ENCODE data around the gene KRTAP5-6. TPM values are rescaled to one million over a fixed set of nuclear protein-coding genes. Genes with fewer than 3 reads are reported as not detected.

Gene KRTAP5-6
- polyA plus RNA-seq, 1 of the 3 experiments (the other 2 are of a cell fraction), result not detected

GRCh38 chr11:1729692-1730011, 32.7 kb downstream of the KRTAP5-6 start:
- Histone ChIP-seq H3K4me3 (ENCODE audit: low read depth in 2 of 2, low read length in 1 of 2) (no peak overlapping the region), H3K4me2 (no peak overlapping the region), H2AFZ (ENCODE audit: low read depth) (no peak overlapping the region), H3K27ac (ENCODE audit: low read depth in 2 of 2, low read length in 1 of 2) (no peak overlapping the region), H3K27me3 (ENCODE audit: insufficient read depth) (peaks cover 8% of the 10 kb centered on the region; the same call in 1 of the 2 replicates), H3K4me1 (ENCODE audit: control insufficient read depth in 1 of 2, insufficient read depth in 2 of 2, low read depth in 1 of 2, low read length in 1 of 2) (peaks cover 0 to 36% of the 10 kb centered on the region in 2 experiments; a peak in 1 of 4 replicates), H3F3A (replicated peaks; ENCODE audit: insufficient read depth) (peaks cover 8% of the 10 kb centered on the region), H3K9me2 (no peaks in the 10 kb centered on the region), H4K20me1 (ENCODE audit: insufficient read depth) (no peaks in the 10 kb centered on the region), H3K9me3 (no peaks in the 10 kb centered on the region), H3K79me2 (ENCODE audit: insufficient read depth) (no peaks in the 10 kb centered on the region), H3K9ac (no peak overlapping the region), H3K36me3 (replicated peaks in 1 of 2; ENCODE audit: control insufficient read depth in 1 of 2, insufficient read depth in 2 of 2, low read length in 1 of 2) (no peaks in the 10 kb centered on the region)
- 50% methylated on average over 9 of the region's 9 CpGs for WGBS (ENCODE audit: low lambda C conversion rate)
- POLR2A ChIA-PET, result no interaction called here
- TF ChIP-seq, protein P1, sequence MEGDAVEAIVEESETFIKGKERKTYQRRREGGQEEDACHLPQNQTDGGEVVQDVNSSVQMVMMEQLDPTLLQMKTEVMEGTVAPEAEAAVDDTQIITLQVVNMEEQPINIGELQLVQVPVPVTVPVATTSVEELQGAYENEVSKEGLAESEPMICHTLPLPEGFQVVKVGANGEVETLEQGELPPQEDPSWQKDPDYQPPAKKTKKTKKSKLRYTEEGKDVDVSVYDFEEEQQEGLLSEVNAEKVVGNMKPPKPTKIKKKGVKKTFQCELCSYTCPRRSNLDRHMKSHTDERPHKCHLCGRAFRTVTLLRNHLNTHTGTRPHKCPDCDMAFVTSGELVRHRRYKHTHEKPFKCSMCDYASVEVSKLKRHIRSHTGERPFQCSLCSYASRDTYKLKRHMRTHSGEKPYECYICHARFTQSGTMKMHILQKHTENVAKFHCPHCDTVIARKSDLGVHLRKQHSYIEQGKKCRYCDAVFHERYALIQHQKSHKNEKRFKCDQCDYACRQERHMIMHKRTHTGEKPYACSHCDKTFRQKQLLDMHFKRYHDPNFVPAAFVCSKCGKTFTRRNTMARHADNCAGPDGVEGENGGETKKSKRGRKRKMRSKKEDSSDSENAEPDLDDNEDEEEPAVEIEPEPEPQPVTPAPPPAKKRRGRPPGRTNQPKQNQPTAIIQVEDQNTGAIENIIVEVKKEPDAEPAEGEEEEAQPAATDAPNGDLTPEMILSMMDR (IDR thresholded peaks at IDR 0.05), result no peak
- TF ChIP-seq YY1 (IDR thresholded peaks at IDR 0.05; ENCODE audit: low read depth) (no peak), IRF3 (IDR thresholded peaks at IDR 0.05; ENCODE audit: low read depth, low read length) (no peak), GATA2 (CRISPR knock-in tag; IDR thresholded peaks at IDR 0.05) (no peak), NRF1 (IDR thresholded peaks at IDR 0.05; ENCODE audit: low read depth, low read length) (no peak), RCOR1 (IDR thresholded peaks at IDR 0.05; ENCODE audit: low read length) (no peak), RAD21 (IDR thresholded peaks at IDR 0.05; ENCODE audit: low read length) (no peak), TAF1 (IDR thresholded peaks at IDR 0.05; ENCODE audit: borderline replicate concordance, low read depth, low read length) (no peak), RFX5 (IDR thresholded peaks at IDR 0.05; ENCODE audit: low read length) (no peak), MEF2A (IDR thresholded peaks at IDR 0.05; ENCODE audit: borderline replicate concordance, low read depth) (no peak), TCF12 (IDR thresholded peaks at IDR 0.05) (no peak), ELF1 (IDR thresholded peaks at IDR 0.05) (no peak), REST (IDR thresholded peaks at IDR 0.05; ENCODE audit: low read depth, low read length) (no peak), JUND (IDR thresholded peaks at IDR 0.05) (no peak)
- TF ChIP-seq, protein P2, sequence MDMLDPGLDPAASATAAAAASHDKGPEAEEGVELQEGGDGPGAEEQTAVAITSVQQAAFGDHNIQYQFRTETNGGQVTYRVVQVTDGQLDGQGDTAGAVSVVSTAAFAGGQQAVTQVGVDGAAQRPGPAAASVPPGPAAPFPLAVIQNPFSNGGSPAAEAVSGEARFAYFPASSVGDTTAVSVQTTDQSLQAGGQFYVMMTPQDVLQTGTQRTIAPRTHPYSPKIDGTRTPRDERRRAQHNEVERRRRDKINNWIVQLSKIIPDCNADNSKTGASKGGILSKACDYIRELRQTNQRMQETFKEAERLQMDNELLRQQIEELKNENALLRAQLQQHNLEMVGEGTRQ (IDR thresholded peaks at IDR 0.05; ENCODE audit: borderline replicate concordance, low read depth, low read length), result no peak
- CTCF ChIA-PET, result interaction anchor here (0.7 to 1.5 kb wide), 4 partner anchors 36 to 422 kb away, joined by 3 to 10 read pairs (median 3); partner anchors contain the start of gene SYT8
- no peak for DNase-seq
